Mucosa of stomach (tissue), 1 donor: ENCODE data around the gene TKT.

Experiments
- H3K27me3 ChIP-seq: one replicate; pipeline ENCODE4 v1.7.0; 2013; ENCODE audit warnings: mild to moderate bottlenecking, low read length; ENCODE audit not compliant: control insufficient read depth, insufficient read depth
- H3K36me3 ChIP-seq: one replicate; pipeline ENCODE4 v1.7.0; 2013; ENCODE audit warnings: low read length; ENCODE audit not compliant: control insufficient read depth, insufficient read depth
- H3K4me1 ChIP-seq: one replicate; pipeline ENCODE4 v1.7.0; 2013; ENCODE audit warnings: mild to moderate bottlenecking, low read length; ENCODE audit not compliant: control insufficient read depth, insufficient read depth
- H3K4me3 ChIP-seq: one replicate; pipeline ENCODE4 v1.7.0; 2013; ENCODE audit warnings: low read length
- H3K9ac ChIP-seq: one replicate; pipeline ENCODE4 v1.7.0; 2013; ENCODE audit warnings: mild to moderate bottlenecking, low read length, moderate library complexity
- H3K9me3 ChIP-seq: one replicate; pipeline ENCODE4 v1.7.0; 2013; ENCODE audit warnings: mild to moderate bottlenecking, low read length, moderate library complexity; ENCODE audit not compliant: control insufficient read depth
- donor health status: Pancreatic carcinoma.

The TKT gene

DNA sequence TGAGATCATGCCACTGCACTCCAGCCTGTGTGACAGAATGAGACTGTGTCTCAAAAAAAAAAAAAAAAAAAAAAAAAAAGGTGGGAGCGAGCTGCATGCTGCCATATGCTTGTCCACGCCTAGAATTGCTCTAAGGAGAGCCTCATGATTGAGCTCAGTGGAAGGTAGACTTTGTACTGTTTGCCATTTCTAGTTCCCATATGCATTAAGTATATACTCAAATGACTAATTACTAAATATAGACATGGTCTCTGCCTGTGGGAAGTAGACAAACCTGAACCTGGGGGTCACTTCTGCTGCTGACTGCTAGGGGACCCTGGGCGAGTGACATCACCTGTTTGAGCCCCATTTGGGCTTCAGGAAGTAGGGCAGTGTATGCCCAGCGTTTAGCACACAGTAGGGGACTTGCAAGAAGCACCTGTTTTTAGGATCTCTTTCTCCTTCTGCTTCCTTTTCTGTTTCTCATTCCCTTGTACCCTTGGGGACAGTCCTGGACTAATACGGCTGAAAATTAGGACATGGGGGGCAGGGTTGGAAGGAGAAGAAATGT lies 67.6 kb downstream of the TKT start:
- no peaks in the 10 kb centered on the region for H3K27me3 ChIP-seq
- no peak overlapping the region for H3K4me3 ChIP-seq
- no peaks in the 10 kb centered on the region for H3K9me3 ChIP-seq
- peaks cover 50% of the 10 kb centered on the region for H3K36me3 ChIP-seq
- H3K4me1 ChIP-seq, result peaks cover 16% of the 10 kb centered on the region
- no peak overlapping the region for H3K9ac ChIP-seq

DNA sequence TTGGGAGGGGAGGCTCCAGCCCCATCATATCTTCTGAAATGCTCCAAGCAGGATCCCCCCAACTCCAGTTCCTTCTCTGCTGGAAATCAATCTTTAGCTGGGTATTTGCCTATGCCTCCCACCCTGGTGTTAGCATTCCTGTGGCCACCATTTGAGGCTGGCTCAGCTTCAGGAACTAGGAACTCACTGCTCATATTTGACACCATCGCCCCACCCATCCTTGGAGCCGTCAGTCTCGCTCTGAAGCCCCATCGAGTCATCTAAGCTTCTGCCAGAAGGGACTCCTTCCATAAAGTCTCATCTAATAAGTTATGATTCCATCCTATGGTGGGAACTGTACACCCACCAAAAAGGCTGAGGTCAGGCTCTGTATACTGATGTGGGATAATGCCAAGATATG lies 68.4 kb downstream of the TKT start:
- no peaks in the 10 kb centered on the region for H3K9me3 ChIP-seq
- peaks cover 16% of the 10 kb centered on the region for H3K4me1 ChIP-seq
- H3K9ac ChIP-seq, result no peak overlapping the region
- no peaks in the 10 kb centered on the region for H3K27me3 ChIP-seq
- no peak overlapping the region for H3K4me3 ChIP-seq
- peaks cover 50% of the 10 kb centered on the region for H3K36me3 ChIP-seq

DNA sequence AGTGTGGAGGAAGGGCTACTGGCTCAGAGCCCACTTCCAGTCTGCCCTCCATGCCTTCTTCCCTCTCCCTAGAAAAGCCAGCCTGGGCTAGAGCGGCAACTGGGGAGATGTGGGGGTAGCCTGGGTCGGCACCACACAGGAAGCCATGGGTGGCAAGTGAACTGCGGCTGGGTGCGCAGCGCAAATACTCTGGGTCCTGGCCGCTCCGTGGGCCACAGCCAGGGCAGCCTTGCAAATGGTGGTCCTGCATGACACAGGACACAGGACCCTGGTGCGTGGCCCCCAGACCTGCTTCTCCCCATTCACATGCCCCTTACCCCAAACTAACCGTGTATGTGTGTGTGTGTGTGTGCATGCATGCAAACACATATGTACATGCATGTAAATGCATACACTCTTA lies 69.1 kb downstream of the TKT start:
- Histone ChIP-seq H3K4me3 (no peak overlapping the region), H3K9me3 (no peaks in the 10 kb centered on the region), H3K27me3 (no peaks in the 10 kb centered on the region), H3K9ac (no peak overlapping the region), H3K4me1 (peaks cover 16% of the 10 kb centered on the region), H3K36me3 (peaks cover 54% of the 10 kb centered on the region)

DNA sequence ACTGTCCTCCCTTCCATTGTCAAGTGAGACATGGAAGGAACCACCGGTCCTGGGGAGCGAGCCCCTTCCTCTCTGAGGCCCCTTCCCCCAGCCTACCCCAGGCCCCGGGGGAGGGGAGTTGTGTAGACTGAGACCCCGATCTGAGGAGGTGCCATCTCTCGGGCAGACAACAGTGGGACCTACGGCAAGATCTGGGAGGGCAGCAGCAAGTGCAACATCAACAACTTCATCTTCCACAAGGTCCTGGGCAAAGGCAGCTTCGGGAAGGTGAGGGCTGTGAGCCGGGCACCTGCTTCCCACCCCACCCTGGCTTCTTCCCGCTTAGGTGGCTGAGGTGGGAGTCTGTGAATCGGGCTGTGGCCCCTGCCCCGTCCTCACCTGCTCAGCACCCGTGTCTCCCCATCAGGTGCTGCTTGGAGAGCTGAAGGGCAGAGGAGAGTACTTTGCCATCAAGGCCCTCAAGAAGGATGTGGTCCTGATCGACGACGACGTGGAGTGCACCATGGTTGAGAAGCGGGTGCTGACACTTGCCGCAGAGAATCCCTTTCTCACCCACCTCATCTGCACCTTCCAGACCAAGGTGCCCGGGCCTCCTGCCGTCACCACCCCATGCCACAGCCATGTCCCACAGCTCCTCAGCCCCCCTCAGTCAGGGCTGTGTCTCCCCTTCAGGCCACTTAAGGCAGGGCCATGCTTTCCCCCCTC lies 69.9 kb downstream of the TKT start:
- no peaks in the 10 kb centered on the region for H3K9me3 ChIP-seq
- H3K36me3 ChIP-seq, result peaks cover 59% of the 10 kb centered on the region
- peaks cover 16% of the 10 kb centered on the region for H3K4me1 ChIP-seq
- no peak overlapping the region for H3K4me3 ChIP-seq
- no peaks in the 10 kb centered on the region for H3K27me3 ChIP-seq
- no peak overlapping the region for H3K9ac ChIP-seq

DNA sequence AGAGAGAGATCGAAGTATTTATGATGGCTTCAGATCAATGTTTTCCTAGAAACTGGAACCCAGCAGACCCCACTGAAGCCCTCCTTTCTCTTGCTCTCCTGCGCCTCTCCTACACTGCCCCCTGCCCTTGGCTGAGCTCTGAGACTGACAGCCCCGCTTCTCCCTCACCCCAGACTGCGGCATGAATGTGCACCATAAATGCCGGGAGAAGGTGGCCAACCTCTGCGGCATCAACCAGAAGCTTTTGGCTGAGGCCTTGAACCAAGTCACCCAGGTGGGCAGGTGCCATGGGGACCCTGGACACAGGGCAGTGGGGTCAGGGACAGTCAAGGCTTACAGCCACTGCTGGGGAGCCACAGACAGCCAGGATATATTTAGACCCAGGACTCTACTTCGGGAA lies 71.1 kb downstream of the TKT start:
- H3K9me3 ChIP-seq, result no peaks in the 10 kb centered on the region
- H3K9ac ChIP-seq, result no peak overlapping the region
- no peaks in the 10 kb centered on the region for H3K27me3 ChIP-seq
- H3K4me1 ChIP-seq, result peaks cover 16% of the 10 kb centered on the region
- peaks cover 65% of the 10 kb centered on the region for H3K36me3 ChIP-seq
- H3K4me3 ChIP-seq, result no peak overlapping the region

DNA sequence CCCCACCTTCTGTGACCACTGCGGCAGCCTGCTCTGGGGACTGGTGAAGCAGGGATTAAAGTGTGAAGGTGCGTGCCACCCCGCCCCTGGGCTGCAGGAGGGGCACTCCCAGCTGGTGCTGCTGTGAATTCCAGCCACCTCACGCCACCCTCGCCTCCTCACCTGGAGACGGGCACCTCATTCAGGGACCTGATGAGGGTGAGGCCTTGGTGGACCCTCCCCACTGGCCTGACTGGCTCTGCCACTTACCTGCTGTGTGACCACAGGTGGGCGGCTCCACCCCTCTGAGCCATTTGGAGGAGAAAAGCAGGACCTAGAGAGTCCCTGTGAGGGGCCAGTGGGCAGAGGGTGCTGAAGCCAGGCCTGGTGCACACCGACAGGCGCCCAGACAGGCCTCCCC lies 72.3 kb downstream of the TKT start:
- H3K27me3 ChIP-seq, result no peaks in the 10 kb centered on the region
- H3K9me3 ChIP-seq, result no peaks in the 10 kb centered on the region
- H3K4me1 ChIP-seq, result peaks cover 12% of the 10 kb centered on the region
- peaks cover 65% of the 10 kb centered on the region for H3K36me3 ChIP-seq
- H3K4me3 ChIP-seq, result no peak overlapping the region
- H3K9ac ChIP-seq, result no peak overlapping the region

DNA sequence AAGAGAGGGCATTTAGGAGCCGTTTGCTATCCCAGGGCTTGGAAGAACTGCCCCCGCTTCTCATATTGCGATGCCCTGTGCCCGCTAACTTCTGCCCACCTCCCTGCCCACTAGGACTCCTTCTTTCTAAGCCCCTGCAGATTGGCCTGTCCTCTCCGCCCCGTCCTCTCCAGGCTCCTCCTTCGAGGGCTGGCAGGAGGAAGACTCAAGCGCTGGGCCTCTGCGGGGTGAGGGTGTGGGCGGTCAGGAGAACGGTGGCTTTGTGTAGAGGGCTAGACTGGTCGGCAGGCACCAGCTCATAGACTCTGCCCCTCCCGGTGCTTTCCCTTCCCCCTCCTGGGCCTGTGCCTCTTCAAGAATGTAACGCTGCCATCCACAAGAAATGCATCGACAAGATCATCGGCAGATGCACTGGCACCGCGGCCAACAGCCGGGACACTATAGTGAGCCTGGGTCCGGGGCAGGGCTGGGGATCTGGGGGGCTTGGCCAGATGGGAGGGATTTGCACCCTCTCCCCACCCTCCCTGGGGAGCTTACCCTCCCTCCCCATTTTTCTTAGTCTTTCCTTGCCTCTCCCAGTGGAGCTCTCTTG lies 73.0 kb downstream of the TKT start:
- Histone ChIP-seq H3K27me3 (no peaks in the 10 kb centered on the region), H3K9ac (no peak overlapping the region), H3K36me3 (peaks cover 67% of the 10 kb centered on the region), H3K4me1 (peaks cover 8% of the 10 kb centered on the region), H3K9me3 (no peaks in the 10 kb centered on the region), H3K4me3 (no peak overlapping the region)

DNA sequence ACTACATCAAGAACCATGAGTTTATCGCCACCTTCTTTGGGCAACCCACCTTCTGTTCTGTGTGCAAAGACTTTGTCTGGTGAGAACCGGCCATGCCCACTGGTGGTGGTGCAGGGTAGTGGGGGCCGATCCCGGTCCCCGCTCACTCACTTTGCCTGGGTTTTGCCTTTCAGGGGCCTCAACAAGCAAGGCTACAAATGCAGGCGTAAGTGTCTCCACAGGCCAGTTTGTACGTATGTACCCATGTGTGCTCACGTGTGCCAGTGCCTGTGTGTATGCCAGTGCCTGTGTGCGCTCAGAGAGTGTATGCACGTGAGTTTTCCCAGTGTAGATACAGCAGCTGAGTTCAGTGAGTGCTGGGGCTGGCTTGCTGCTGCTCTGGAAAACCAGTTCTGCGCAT lies 74.3 kb downstream of the TKT start:
- Histone ChIP-seq H3K36me3 (peaks cover 56% of the 10 kb centered on the region), H3K4me3 (no peak overlapping the region)

DNA sequence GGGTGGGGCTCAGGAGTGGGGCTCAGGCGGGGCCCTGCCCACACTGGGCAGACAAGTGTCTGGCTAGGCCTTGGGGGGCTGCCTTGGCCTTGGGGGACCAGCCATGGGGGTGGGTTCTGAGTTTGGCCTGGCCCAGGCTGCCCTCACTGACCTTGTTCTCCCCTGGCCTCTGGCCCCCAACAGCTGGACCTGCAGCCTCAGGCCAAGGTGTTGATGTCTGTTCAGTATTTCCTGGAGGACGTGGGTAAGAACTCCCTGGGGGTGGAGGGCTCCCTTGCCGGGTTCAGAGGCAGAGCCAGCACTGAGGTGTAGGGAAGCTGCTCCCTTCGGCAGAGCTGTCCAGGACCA lies 74.8 kb downstream of the TKT start:
- H3K4me3 ChIP-seq, result no peak overlapping the region
- H3K36me3 ChIP-seq, result peaks cover 52% of the 10 kb centered on the region
- no peaks in the 10 kb centered on the region for H3K9me3 ChIP-seq
- no peaks in the 10 kb centered on the region for H3K4me1 ChIP-seq
- no peak overlapping the region for H3K9ac ChIP-seq
- no peaks in the 10 kb centered on the region for H3K27me3 ChIP-seq

More for the DNA sequence above, 74.3 kb downstream of the TKT start:
- Histone ChIP-seq H3K9me3 (no peaks in the 10 kb centered on the region), H3K9ac (no peak overlapping the region), H3K4me1 (no peaks in the 10 kb centered on the region), H3K27me3 (no peaks in the 10 kb centered on the region)

DNA sequence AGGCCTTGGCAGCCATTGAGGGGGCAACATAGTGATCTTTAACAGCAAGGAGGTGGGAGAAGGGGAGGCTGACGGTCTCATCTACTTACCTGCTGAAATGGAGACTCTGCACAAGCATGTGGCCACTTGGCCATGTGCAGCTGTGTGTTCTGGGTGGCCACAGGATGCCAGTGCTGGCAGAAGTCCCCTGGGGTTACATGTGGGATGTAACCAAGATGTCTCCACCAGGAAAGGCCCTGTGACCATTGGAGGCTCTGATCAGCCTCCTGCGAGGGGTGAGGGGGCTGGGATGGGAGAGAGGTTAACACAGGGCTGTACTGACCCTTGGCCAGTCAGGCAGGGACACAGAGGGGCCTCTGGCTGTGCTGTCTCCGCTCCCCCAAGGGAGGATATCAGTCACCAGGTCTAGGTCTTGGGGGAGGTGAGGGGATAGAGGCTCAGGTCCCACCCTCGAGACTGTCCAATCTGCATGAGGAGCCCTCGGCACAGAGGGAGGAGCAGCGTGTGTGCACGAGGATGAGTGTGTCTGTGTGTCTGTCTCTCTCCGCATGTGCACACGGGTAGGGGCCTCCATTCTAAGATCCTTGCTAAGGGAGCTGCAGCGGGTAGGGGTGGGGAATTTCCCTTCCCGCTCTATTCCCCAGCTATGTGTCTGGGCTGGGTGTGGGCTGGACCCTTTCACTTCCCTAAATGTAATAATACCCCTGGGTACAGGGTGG lies 75.4 kb downstream of the TKT start:
- Histone ChIP-seq H3K36me3 (peaks cover 46% of the 10 kb centered on the region), H3K4me1 (no peaks in the 10 kb centered on the region), H3K9ac (no peak overlapping the region), H3K27me3 (no peaks in the 10 kb centered on the region), H3K4me3 (no peak overlapping the region), H3K9me3 (no peaks in the 10 kb centered on the region)

DNA sequence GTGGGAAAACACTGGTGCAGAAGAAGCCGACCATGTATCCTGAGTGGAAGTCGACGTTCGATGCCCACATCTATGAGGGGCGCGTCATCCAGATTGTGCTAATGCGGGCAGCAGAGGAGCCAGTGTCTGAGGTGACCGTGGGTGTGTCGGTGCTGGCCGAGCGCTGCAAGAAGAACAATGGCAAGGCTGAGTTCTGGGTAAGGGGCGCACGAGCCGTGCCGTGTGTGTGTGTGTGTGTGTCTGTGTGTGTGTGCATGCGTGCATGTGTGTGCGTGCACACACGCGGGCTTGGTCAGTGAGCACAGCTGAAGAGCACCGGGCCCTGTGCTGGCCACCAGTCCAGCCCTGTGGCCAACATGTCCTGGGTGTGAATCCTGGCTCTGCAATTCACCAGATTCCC lies 76.2 kb downstream of the TKT start:
- Histone ChIP-seq H3K9me3 (no peaks in the 10 kb centered on the region), H3K9ac (no peak overlapping the region), H3K4me3 (no peak overlapping the region), H3K27me3 (no peaks in the 10 kb centered on the region), H3K4me1 (no peaks in the 10 kb centered on the region), H3K36me3 (peaks cover 46% of the 10 kb centered on the region)

DNA sequence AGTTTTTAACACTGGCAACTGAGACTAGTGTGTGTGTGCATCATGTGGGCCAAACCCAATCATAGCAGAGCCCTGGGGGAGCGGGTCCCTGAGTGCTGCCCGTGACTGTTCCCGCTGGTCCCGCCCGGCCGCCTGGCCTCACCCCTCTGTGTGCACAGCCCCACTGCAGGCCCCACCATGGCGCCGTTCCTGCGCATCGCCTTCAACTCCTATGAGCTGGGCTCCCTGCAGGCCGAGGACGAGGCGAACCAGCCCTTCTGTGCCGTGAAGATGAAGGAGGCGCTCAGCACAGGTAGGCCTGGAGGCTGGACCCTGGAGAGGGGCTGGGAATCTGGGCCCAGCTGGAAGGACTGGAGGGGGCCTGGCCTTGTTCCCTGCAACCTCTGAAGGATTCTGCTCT lies 77.6 kb downstream of the TKT start:
- Histone ChIP-seq H3K9ac (no peak overlapping the region), H3K4me3 (no peak overlapping the region), H3K36me3 (peaks cover 44% of the 10 kb centered on the region), H3K9me3 (no peaks in the 10 kb centered on the region), H3K27me3 (no peaks in the 10 kb centered on the region), H3K4me1 (no peaks in the 10 kb centered on the region)
